HepG2 (cell line): Measurements from ENCODE around the gene VWA7. TPM values are rescaled to one million over a fixed set of nuclear protein-coding genes. Genes with fewer than 3 reads are reported as not detected.
A peak's percentile ranks its signal among the peaks of the same experiment; 100 is the strongest.

Source experiments
- DBP ChIP-seq: sonication (generic); formaldehyde crosslinking; IDR thresholded peaks from 2 replicates; pipeline ENCODE4 v1.4.0; 2020; ENCODE audit warnings: missing genetic modification reagents; ENCODE audit errors: not compliant biosample characterization
- HBP1 ChIP-seq: IDR thresholded peaks from 2 replicates; pipeline ENCODE4 v1.6.1; 2016; ENCODE audit warnings: low read depth, control low read depth
- HNRNPUL1 ChIP-seq: fragments of 200-400 bp; formaldehyde crosslinking; IDR thresholded peaks from 2 replicates; pipeline ENCODE4 v1.6.1; 2017; ENCODE audit warnings: low read depth, mild to moderate bottlenecking, low read length, moderate library complexity
- HOXD1 ChIP-seq: sonication (generic); formaldehyde crosslinking; IDR thresholded peaks from 2 replicates; pipeline ENCODE4 v1.5.0; 2020; ENCODE audit warnings: missing genetic modification reagents
- RBAK ChIP-seq: sonication (generic); formaldehyde crosslinking; IDR thresholded peaks from 2 replicates; pipeline ENCODE4 v1.5.1; 2020; ENCODE audit warnings: mild to moderate bottlenecking, missing genetic modification reagents
- RERE ChIP-seq: IDR thresholded peaks from 2 replicates; pipeline ENCODE4 v1.6.1; 2016; ENCODE audit warnings: low read depth, missing genetic modification reagents, missing compliant biosample characterization
- XRCC5 ChIP-seq: fragments of 200-400 bp; formaldehyde crosslinking; optimal IDR thresholded peaks from 2 replicates; pipeline ENCODE3; 2017; ENCODE audit warnings: mild to moderate bottlenecking, low read length
- ZMAT3 ChIP-seq: sonication (generic); formaldehyde crosslinking; conservative IDR thresholded peaks from 2 replicates; pipeline ENCODE4 v1.7.0; 2021; ENCODE audit warnings: missing genetic modification reagents
- ZNF143 ChIP-seq: sonication (generic); formaldehyde crosslinking; IDR thresholded peaks from 2 replicates; pipeline ENCODE4 v1.4.0; 2020; ENCODE audit warnings: missing genetic modification reagents
- ZNF274 ChIP-seq: sonication (generic); formaldehyde crosslinking; IDR thresholded peaks from 2 replicates; pipeline ENCODE4 v1.5.1; 2020; ENCODE audit warnings: mild to moderate bottlenecking, missing genetic modification reagents
- ZNF280B ChIP-seq: sonication (generic); formaldehyde crosslinking; IDR thresholded peaks from 2 replicates; pipeline ENCODE4 v1.5.0; 2020; ENCODE audit warnings: missing genetic modification reagents, mild to moderate bottlenecking, borderline replicate concordance
- ZNF343 ChIP-seq: sonication (generic); formaldehyde crosslinking; IDR thresholded peaks from 2 replicates; pipeline ENCODE4 v1.4.0; 2020; ENCODE audit warnings: mild to moderate bottlenecking, missing genetic modification reagents
- ZNF383 ChIP-seq: sonication (generic); formaldehyde crosslinking; IDR thresholded peaks from 2 replicates; pipeline ENCODE4 v1.4.0; 2020; ENCODE audit warnings: missing genetic modification reagents, mild to moderate bottlenecking, borderline replicate concordance
- ZNF564 ChIP-seq: sonication (generic); formaldehyde crosslinking; IDR thresholded peaks from 2 replicates; pipeline ENCODE4 v1.8.1; 2023; ENCODE audit warnings: mild to moderate bottlenecking, missing genetic modification reagents
- ZNF710 ChIP-seq: sonication (generic); formaldehyde crosslinking; IDR thresholded peaks from 2 replicates; pipeline ENCODE4 v1.5.0; 2020; ENCODE audit warnings: mild to moderate bottlenecking, missing genetic modification reagents, borderline replicate concordance
- ZNF878 ChIP-seq: sonication (generic); formaldehyde crosslinking; IDR thresholded peaks from 2 replicates; pipeline ENCODE4 v1.8.1; 2023; ENCODE audit warnings: mild to moderate bottlenecking, missing genetic modification reagents, moderate library complexity
- polyA plus RNA-seq, 8 experiments: library from polyadenylated mRNA; depleted of rRNA in 3 of 8; stranded (reverse) in 7 of 8; unstranded in 1 of 8; fragments of >200 nt; fragmentation: Illumina TruSeq in 4 of 8; extraction: Trizol in 4 of 8; gene quantifications; 2 replicates each; pipeline versions ENCODE4 v1.2.1 to v1.2.3, GENCODE V29; 2011 to 2016; ENCODE audit warnings: low read depth in 4 of 8, missing spikeins in 1 of 8, mixed read lengths in 1 of 8; ENCODE audit not compliant: insufficient read depth in 1 of 8
- total RNA-seq, 5 experiments: library from RNA; depleted of rRNA; stranded (reverse); fragments of >200 nt; fragmentation: Illumina TruSeq; extraction: Trizol; gene quantifications; 2 replicates each; pipeline ENCODE4 v1.2.3, GENCODE V29; 2016; ENCODE audit warnings: low read depth in 1 of 5

VWA7 gene
- total and polyA plus RNA-seq, 2 of the 13 experiments (the other 11 are each of a cell fraction or from before 2014, with no cell fraction given), result 0.86 to 3.3 TPM

GRCh38 chr6:31806470-31807272 is 29.5 kb upstream of the VWA7 start, which contains the start of gene LSM2 (continued):
- TF ChIP-seq RBAK (CRISPR knock-in tag) (0 out of 2 replicates have a peak, but pooled peaks have one; percentile 52), HOXD1 (CRISPR knock-in tag) (peak; percentile 71; the same call in 1 of the 2 replicates), ZNF343 (CRISPR knock-in tag) (peak; percentile 98), ZNF710 (CRISPR knock-in tag) (peak; percentile 80; the same call in 1 of the 2 replicates), DBP (CRISPR knock-in tag) (peak; percentile 91), ZNF878 (CRISPR knock-in tag) (0 out of 2 replicates have a peak, but pooled peaks have one; percentile 68), ZNF383 (CRISPR knock-in tag) (peak; percentile 99), HBP1 (CRISPR knock-in tag) (peak; percentile 88), ZNF564 (CRISPR knock-in tag) (0 out of 2 replicates have a peak, but pooled peaks have one; percentile 62), XRCC5 (peak; percentile 87), HNRNPUL1 (peak; percentile 68; the same call in 1 of the 2 replicates), ZMAT3 (peak; percentile 94), RERE (CRISPR knock-in tag) (peak; percentile 17; the same call in 1 of the 2 replicates), ZNF280B (CRISPR knock-in tag) (peak; percentile 90), ZNF274 (CRISPR knock-in tag) (peak; percentile 97), ZNF143 (CRISPR knock-in tag) (peak; percentile 81)
